ENCODE measurements around the gene REV3L. TPM values are rescaled to one million over a fixed set of nuclear protein-coding genes. Genes with fewer than 3 reads are reported as not detected.
"Not testable (repeated sequence)": the region's sequence is repeated elsewhere in the genome, so short reads cannot be mapped to it uniquely, and the experiment has no call there.

REV3L gene
- total RNA-seq, 1 donor from 2014 or later: 14.2 TPM

- H3K4me3 ChIP-seq (ENCODE audit: low read depth, low read length): no peak overlapping the region
- no peak for DNase-seq (ENCODE audit: low read depth)
- TF ChIP-seq, protein P1, sequence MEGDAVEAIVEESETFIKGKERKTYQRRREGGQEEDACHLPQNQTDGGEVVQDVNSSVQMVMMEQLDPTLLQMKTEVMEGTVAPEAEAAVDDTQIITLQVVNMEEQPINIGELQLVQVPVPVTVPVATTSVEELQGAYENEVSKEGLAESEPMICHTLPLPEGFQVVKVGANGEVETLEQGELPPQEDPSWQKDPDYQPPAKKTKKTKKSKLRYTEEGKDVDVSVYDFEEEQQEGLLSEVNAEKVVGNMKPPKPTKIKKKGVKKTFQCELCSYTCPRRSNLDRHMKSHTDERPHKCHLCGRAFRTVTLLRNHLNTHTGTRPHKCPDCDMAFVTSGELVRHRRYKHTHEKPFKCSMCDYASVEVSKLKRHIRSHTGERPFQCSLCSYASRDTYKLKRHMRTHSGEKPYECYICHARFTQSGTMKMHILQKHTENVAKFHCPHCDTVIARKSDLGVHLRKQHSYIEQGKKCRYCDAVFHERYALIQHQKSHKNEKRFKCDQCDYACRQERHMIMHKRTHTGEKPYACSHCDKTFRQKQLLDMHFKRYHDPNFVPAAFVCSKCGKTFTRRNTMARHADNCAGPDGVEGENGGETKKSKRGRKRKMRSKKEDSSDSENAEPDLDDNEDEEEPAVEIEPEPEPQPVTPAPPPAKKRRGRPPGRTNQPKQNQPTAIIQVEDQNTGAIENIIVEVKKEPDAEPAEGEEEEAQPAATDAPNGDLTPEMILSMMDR (conservative IDR thresholded peaks at IDR 0.05; ENCODE audit: low read depth, low read length): no peak
Measured at GRCh38 chr6:111337829-111338236, 145.2 kb downstream of the REV3L start.

DNA sequence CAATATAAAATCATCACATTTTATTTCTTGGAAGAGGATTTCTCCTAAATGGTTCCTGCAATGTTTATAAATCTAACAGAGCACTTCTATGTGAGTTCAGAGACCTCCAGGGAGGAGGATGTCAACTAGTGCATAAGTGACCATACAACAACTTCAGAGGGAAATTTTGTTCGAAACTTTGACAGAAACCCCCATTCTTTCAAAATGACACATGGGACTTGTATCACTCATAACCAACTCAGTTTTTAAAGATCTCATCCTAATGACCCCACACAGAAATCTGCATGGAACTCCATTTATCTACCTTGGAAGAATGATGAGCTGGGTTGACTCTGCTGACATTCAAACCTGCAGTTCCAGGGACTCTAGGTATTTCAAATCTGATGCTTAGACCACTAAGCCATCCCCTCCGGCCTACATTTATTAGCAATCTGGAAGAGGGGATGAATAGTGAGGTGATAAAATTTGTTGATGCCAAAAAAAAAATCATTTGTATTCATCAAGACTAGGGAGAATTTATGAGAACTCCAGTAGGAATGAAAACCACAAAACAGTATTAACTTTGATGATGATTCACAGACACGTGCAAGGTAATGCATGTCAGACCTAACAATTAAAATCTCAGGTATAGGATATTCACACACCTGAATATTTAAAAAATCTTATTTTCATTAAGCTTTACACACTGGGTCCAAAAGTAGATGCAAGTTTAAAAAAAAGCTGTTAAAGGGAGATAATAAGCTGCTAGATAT lies 153.0 kb downstream of the REV3L start:
- TF ChIP-seq, protein P1 (conservative IDR thresholded peaks at IDR 0.05; ENCODE audit: low read depth, low read length): no peak
- DNase-seq (ENCODE audit: low read depth): no peak
- no peak overlapping the region for H3K4me3 ChIP-seq (ENCODE audit: low read depth, low read length)

DNA sequence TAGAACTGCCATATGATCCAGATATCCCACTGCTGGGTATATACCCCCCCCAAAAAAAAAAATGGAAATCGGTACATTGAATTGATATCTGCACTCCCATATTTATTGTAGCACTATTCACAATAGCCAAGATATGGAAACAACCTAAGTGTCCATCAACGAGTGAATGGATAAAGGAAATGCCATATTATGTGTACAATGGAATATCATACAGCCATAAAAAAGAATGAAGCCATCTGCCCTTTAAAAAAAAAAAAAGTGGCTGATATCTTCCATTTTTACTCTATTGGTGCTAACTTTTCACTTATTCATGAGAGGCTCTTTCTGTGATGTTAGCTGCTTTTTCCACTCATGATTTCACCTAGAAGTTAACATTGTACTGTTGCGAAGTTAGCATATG lies 156.5 kb downstream of the REV3L start:
- DNase-seq (ENCODE audit: low read depth): no peak
- no peak overlapping the region for H3K4me3 ChIP-seq (ENCODE audit: low read depth, low read length)
- TF ChIP-seq, protein P1 (conservative IDR thresholded peaks at IDR 0.05; ENCODE audit: low read depth, low read length): no peak

DNA sequence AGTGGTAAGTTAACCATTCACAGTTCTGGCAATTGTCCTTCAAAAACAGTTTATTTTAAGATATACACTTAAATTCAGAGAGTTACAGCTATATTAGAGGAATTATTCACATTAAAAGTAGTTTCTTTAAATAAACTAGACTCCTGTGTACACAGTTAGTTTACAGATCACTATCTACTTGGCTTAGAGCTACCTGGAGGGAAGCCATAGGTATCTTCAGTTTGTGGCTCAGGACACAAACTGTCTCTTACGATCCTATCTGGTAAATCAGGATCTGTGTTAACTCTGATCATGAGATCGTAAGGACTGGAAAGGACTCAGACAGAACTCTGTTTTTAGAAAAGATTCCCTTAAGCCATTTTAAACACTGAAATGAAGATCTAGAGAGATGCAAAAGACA lies 160.9 kb downstream of the REV3L start:
- H3K4me3 ChIP-seq (ENCODE audit: low read depth, low read length): no peak overlapping the region
- DNase-seq (ENCODE audit: low read depth): no peak
- TF ChIP-seq, protein P1 (conservative IDR thresholded peaks at IDR 0.05; ENCODE audit: low read depth, low read length): no peak

DNA sequence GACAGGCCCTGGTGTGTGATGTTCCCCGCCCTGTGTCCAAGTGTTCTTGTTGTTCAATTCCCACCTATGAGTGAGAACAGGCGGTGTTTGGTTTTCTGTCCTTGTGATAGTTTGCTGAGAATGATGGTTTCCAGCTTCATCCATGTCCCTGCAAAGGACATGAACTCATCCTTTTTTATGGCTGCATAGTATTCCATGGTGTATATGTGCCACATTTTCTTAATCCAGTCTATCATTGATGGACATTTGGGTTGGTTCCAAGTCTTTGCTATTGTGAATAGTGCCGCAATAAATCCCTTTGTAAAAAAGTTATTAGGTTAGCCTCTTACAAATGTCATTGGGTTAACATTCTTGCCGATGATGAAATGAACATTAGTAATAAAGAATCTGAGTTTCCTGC lies 175.1 kb downstream of the REV3L start:
- not testable (repeated sequence) for DNase-seq (ENCODE audit: low read depth); H3K4me3 ChIP-seq (ENCODE audit: low read depth, low read length)

DNA sequence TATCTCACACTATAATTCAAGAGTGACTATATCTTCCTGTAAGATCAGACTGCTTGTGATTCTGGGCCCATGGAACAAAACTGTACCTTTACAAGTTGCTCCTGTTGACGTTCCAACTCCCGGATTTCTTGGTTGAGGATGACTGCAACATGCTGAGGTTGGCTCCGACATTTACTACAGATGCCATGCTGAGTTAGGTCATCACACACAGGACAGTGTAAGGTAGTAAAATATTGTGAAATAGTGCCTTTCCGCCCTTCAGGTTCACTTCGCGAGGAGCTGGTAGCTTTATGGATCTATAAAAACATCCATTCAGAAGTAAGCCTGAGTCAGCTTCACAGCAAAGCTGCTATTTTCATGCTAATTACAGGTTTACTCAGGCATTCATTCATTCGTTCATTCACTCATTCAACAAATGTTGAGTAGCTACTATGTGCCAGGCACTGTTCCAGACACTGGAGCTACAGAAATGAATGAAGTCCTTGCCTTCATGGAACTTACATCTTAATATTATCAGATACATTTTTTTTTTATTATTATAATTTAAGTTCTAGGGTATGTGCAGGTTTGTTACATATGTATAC lies 175.7 kb downstream of the REV3L start:
- TF ChIP-seq, protein P1 (conservative IDR thresholded peaks at IDR 0.05; ENCODE audit: low read depth, low read length): no peak
- H3K4me3 ChIP-seq (ENCODE audit: low read depth, low read length): no peak overlapping the region
- DNase-seq (ENCODE audit: low read depth): no peak

GRCh38 chr6:111306104-111306888 lies 176.7 kb downstream of the REV3L start:
- TF ChIP-seq, protein P1 (conservative IDR thresholded peaks at IDR 0.05; ENCODE audit: low read depth, low read length): peak; percentile 22
- no peak overlapping the region for H3K4me3 ChIP-seq (ENCODE audit: low read depth, low read length)
- DNase-seq (ENCODE audit: low read depth): no peak
